ENCODE measurements around the gene INPP5K.
"Not testable (repeated sequence)": the region's sequence is repeated elsewhere in the genome, so short reads cannot be mapped to it uniquely, and the experiment has no call there.

The INPP5K gene

GRCh38 chr17:1469231-1469852 lies 47.1 kb downstream of the INPP5K start:
- no peak for DNase-seq (ENCODE audit: extremely low read depth in 1 of 2, low read depth in 1 of 2)

- no peak for DNase-seq (ENCODE audit: extremely low read depth in 1 of 2, low read depth in 1 of 2)
Observed at GRCh38 chr17:1467898-1468492, 48.4 kb downstream of the INPP5K start.

- no peak for DNase-seq (ENCODE audit: extremely low read depth in 1 of 2, low read depth in 1 of 2)
Observed at GRCh38 chr17:1467258-1467657, 49.2 kb downstream of the INPP5K start.

GRCh38 chr17:1464186-1464585 lies 52.2 kb downstream of the INPP5K start:
- DNase-seq (ENCODE audit: extremely low read depth in 1 of 2, low read depth in 1 of 2), result no peak

- no peak for DNase-seq (ENCODE audit: extremely low read depth in 1 of 2, low read depth in 1 of 2)
Observed at GRCh38 chr17:1462164-1463112, 54.0 kb downstream of the INPP5K start.

GRCh38 chr17:1461198-1461944 lies 55.0 kb downstream of the INPP5K start:
- DNase-seq (ENCODE audit: extremely low read depth in 1 of 2, low read depth in 1 of 2), result no peak

- no peak for DNase-seq (ENCODE audit: extremely low read depth in 1 of 2, low read depth in 1 of 2)
Observed at GRCh38 chr17:1460233-1460632, 56.2 kb downstream of the INPP5K start.

GRCh38 chr17:1455797-1456599 lies 60.4 kb downstream of the INPP5K start, which contains the start of gene CRK:
TSS of gene CRK (minus strand) at chr17:1456232. CDS start at chr17:1456117, 115 bp downstream.
- peak; percentile 94 to 99 for DNase-seq (ENCODE audit: extremely low read depth in 1 of 2, low read depth in 1 of 2)

- no peak for DNase-seq (ENCODE audit: extremely low read depth in 1 of 2, low read depth in 1 of 2)
Observed at GRCh38 chr17:1455291-1455796, 61.1 kb downstream of the INPP5K start.

GRCh38 chr17:1454541-1454940 lies 61.9 kb downstream of the INPP5K start:
- no peak for DNase-seq (ENCODE audit: extremely low read depth in 1 of 2, low read depth in 1 of 2)

GRCh38 chr17:1453694-1454093 lies 62.7 kb downstream of the INPP5K start:
- not testable (repeated sequence) for DNase-seq (ENCODE audit: extremely low read depth in 1 of 2, low read depth in 1 of 2)

GRCh38 chr17:1452836-1453235 lies 63.6 kb downstream of the INPP5K start:
- DNase-seq (ENCODE audit: extremely low read depth in 1 of 2, low read depth in 1 of 2), result no peak

- not testable (repeated sequence) for DNase-seq (ENCODE audit: extremely low read depth in 1 of 2, low read depth in 1 of 2)
Observed at GRCh38 chr17:1450261-1450660, 66.2 kb downstream of the INPP5K start.

GRCh38 chr17:1449412-1449967 lies 66.9 kb downstream of the INPP5K start:
- DNase-seq (ENCODE audit: extremely low read depth in 1 of 2, low read depth in 1 of 2), result no peak

GRCh38 chr17:1447052-1447451 lies 69.4 kb downstream of the INPP5K start:
- DNase-seq (ENCODE audit: extremely low read depth in 1 of 2, low read depth in 1 of 2), result no peak

- no peak for DNase-seq (ENCODE audit: extremely low read depth in 1 of 2, low read depth in 1 of 2)
Observed at GRCh38 chr17:1446201-1446600, 70.2 kb downstream of the INPP5K start.

GRCh38 chr17:1445695-1446094 lies 70.7 kb downstream of the INPP5K start:
- not testable (repeated sequence) for DNase-seq (ENCODE audit: extremely low read depth in 1 of 2, low read depth in 1 of 2)
